ENCODE measurements around the gene ARHGAP11A.
"Not testable (repeated sequence)": the region's sequence is repeated elsewhere in the genome, so short reads cannot be mapped to it uniquely, and the experiment has no call there.

- TF ChIP-seq, protein P1, sequence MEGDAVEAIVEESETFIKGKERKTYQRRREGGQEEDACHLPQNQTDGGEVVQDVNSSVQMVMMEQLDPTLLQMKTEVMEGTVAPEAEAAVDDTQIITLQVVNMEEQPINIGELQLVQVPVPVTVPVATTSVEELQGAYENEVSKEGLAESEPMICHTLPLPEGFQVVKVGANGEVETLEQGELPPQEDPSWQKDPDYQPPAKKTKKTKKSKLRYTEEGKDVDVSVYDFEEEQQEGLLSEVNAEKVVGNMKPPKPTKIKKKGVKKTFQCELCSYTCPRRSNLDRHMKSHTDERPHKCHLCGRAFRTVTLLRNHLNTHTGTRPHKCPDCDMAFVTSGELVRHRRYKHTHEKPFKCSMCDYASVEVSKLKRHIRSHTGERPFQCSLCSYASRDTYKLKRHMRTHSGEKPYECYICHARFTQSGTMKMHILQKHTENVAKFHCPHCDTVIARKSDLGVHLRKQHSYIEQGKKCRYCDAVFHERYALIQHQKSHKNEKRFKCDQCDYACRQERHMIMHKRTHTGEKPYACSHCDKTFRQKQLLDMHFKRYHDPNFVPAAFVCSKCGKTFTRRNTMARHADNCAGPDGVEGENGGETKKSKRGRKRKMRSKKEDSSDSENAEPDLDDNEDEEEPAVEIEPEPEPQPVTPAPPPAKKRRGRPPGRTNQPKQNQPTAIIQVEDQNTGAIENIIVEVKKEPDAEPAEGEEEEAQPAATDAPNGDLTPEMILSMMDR (IDR thresholded peaks at IDR 0.05; ENCODE audit: insufficient read depth, low read length, poor library complexity, severe bottlenecking): not testable (repeated sequence)
- TF ChIP-seq EZH2phosphoT487 (conservative IDR thresholded peaks at IDR 0.05; ENCODE audit: low read length): not testable (repeated sequence)
Observed at GRCh38 chr15:32578482-32578881, 36.8 kb upstream of the ARHGAP11A start.
